Measurements from ENCODE around the gene SLC26A8. TPM values are rescaled to one million over a fixed set of nuclear protein-coding genes. Genes with fewer than 3 reads are reported as not detected.

Gene SLC26A8
- total and polyA plus RNA-seq, 8 donors = 0.30 to 1.5 (median 0.53) TPM; not detected in 1

DNA sequence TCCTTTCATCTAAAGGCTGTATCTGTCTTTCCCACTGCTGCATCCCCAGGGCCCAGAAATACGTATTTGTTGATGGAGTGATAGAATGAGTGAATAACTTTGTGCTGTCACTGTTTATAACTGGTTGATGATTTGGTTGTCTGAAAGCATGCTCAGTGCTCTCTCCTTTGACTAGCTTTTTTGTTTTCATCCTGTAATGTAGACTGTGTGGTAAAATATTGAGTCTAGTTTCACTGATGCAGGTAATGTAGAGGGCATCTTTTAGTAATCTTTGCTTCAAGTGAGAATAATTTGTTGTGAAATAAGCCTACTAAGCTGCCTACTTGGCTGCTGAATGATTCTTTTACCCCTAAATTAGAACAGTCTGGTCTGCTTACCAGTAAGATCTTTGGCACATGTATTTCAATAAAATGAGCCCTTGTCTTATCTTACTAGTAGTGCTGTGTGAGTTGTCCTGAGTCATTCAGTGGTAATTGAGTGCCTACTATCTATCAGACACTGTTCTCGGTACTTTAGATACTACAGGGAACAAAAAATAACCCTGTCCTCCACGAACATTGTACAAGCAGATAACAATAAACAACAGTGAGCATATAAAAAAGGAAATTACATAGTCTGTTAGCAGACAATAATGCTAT lies 43.1 kb upstream of the SLC26A8 start:
- Histone ChIP-seq H3K9me3 (no peaks in the 10 kb centered on the region), H3K4me3 (no peak overlapping the region), H3K27me3 (no peaks in the 10 kb centered on the region), H3K36me3 (peaks cover 0 to 3% of the 10 kb centered on the region in 2 donors), H3K27ac (peak overlapping the region in 1 of 2 donors; percentile 42), H3K4me1 (peaks cover 9 to 64% of the 10 kb centered on the region in 2 donors)
- ATAC-seq (peak; percentile 58), DNase-seq (no peak)
- intact Hi-C loops (cut with DNase I) = no loop called here
- TF ChIP-seq, protein P1, sequence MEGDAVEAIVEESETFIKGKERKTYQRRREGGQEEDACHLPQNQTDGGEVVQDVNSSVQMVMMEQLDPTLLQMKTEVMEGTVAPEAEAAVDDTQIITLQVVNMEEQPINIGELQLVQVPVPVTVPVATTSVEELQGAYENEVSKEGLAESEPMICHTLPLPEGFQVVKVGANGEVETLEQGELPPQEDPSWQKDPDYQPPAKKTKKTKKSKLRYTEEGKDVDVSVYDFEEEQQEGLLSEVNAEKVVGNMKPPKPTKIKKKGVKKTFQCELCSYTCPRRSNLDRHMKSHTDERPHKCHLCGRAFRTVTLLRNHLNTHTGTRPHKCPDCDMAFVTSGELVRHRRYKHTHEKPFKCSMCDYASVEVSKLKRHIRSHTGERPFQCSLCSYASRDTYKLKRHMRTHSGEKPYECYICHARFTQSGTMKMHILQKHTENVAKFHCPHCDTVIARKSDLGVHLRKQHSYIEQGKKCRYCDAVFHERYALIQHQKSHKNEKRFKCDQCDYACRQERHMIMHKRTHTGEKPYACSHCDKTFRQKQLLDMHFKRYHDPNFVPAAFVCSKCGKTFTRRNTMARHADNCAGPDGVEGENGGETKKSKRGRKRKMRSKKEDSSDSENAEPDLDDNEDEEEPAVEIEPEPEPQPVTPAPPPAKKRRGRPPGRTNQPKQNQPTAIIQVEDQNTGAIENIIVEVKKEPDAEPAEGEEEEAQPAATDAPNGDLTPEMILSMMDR (IDR thresholded peaks at IDR 0.05) = no peak

DNA sequence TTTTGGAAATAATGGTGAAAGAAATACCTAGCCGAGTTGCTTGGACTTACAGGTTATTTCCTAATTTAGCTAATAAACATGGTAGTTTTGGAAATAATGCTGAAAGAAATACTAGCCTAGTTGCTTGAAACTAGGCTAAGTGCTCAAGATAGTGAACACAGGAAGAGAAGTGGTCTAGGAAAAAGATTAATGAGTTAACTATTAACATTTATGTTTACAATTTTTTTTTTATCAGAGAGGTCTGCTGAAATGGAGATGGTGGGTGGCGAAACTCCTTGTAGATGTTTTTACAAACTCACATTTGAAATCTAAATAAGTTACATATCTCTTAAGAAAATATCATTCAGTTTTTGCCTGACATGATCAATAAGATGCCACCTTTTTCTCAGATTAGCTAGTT lies 42.4 kb upstream of the SLC26A8 start:
- H3K27ac ChIP-seq = peak overlapping the region in 1 of 2 donors; percentile 42

DNA sequence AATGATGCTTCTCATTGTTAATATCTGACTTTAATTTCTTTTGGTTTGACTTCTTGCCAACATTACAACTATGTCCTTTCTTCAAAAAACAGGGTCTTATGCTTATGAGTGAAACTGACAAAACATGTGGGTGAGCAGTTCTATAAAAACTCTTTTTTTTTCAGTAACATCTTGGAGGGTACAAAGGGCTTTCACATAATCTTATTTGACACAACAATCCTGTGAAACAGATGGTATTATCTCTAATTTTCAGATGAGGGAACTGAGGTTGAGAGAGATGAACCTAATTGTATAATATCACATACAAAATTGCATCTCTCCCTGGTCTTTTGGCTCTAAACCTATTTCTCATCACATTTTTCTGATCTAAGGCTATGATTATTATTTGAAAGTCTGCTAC lies 41.5 kb upstream of the SLC26A8 start:
- TF ChIP-seq, protein P1 (IDR thresholded peaks at IDR 0.05) = no peak

More for the DNA sequence above, 42.4 kb upstream of the SLC26A8 start:
- DNase-seq = no peak
- TF ChIP-seq, protein P1 (IDR thresholded peaks at IDR 0.05) = no peak
- peaks cover 9 to 57% of the 10 kb centered on the region in 2 donors for H3K4me1 ChIP-seq
- H3K4me3 ChIP-seq = no peak overlapping the region
- peaks cover 0 to 10% of the 10 kb centered on the region in 2 donors for H3K36me3 ChIP-seq
- H3K9me3 ChIP-seq = no peaks in the 10 kb centered on the region
- ATAC-seq = peak; percentile 17
- intact Hi-C loops (cut with DNase I) = no loop called here
- no peaks in the 10 kb centered on the region for H3K27me3 ChIP-seq

DNA sequence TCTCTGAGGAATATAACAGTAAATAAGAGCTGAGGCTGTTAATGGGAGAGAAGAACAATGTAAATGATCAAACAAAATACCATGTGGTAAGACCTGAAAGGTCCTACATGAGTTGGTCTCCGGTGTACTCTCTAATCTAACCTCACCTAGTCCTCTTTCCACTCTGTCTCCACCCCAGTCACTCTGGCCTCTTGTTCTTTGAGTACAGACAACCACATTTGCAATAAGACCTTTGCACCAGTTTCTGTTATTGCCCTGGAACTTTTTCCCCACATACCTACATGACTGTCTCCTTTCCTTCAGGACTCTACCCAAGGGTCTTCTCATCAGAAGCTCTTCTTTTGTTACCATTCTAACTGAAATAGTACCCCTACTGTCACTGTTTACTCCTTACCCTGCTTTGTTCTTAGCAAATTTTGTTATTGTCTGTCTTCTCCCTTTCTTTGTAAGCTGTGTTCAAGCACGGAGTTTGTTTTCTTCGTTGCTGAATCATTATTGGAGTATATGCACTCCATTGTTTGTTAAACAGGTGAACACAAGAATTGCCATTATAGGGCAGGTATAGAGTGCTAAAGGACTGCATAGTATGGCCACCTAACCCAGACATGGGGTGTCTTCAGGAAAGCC lies 40.4 kb upstream of the SLC26A8 start:
- no peak overlapping the region for H3K4me3 ChIP-seq
- H3K9me3 ChIP-seq = no peaks in the 10 kb centered on the region
- H3K27ac ChIP-seq = no peak overlapping the region
- TF ChIP-seq, protein P1 (IDR thresholded peaks at IDR 0.05) = no peak
- DNase-seq (no peak), ATAC-seq (no peak)
- H3K27me3 ChIP-seq = no peaks in the 10 kb centered on the region
- H3K4me1 ChIP-seq = peaks cover 9 to 54% of the 10 kb centered on the region in 2 donors
- peaks cover 0 to 18% of the 10 kb centered on the region in 2 donors for H3K36me3 ChIP-seq
- intact Hi-C loops (cut with DNase I) = no loop called here

More for the DNA sequence above, 41.5 kb upstream of the SLC26A8 start:
- no peaks in the 10 kb centered on the region for H3K9me3 ChIP-seq
- peaks cover 0 to 10% of the 10 kb centered on the region in 2 donors for H3K36me3 ChIP-seq
- H3K27me3 ChIP-seq = no peaks in the 10 kb centered on the region
- ATAC-seq (no peak), DNase-seq (no peak)
- H3K27ac ChIP-seq = no peak overlapping the region
- no peak overlapping the region for H3K4me3 ChIP-seq
- intact Hi-C loops (cut with DNase I) = no loop called here
- H3K4me1 ChIP-seq = peaks cover 9 to 56% of the 10 kb centered on the region in 2 donors

DNA sequence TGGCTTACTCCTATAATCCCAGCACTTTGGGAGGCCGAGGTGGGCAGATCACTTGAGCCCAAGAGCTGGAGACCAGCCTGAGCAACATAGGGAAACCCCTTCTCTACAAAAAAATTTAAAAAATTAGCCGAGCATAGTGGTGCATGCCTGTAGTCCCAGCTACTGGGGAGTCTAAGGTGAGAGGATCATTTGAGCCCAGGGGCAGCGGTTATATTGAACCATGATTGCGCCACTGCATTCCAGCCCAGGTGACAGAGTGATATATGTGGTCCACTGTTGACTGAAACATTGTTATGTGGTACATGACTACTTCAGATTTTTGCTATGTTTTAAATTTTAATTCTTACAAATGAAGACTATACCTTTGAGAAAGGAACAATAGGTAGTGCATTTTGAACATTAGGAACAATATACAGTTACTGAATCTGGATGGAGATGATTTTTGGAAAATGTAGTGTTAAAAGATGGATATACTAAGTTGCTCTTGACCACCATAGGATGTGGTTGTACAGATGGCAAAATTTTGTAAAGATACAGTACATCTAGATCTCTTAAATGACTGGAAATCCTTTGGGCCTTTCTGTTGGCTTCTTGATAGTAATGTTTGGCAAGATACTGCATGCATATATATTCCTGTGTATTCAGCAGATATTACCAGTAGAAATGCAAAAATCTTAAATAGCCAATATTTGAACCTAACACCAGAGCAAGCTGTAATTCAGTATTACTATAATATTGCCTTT lies 39.0 kb upstream of the SLC26A8 start:
- DNase-seq = no peak
- H3K4me1 ChIP-seq = peaks cover 6 to 43% of the 10 kb centered on the region in 2 donors
- no peak overlapping the region for H3K4me3 ChIP-seq
- intact Hi-C loops (cut with DNase I) = no loop called here
- TF ChIP-seq, protein P1 (IDR thresholded peaks at IDR 0.05) = no peak
- no peaks in the 10 kb centered on the region for H3K27me3 ChIP-seq
- H3K27ac ChIP-seq = no peak overlapping the region
- no peaks in the 10 kb centered on the region for H3K9me3 ChIP-seq
- no peak for ATAC-seq
- H3K36me3 ChIP-seq = peaks cover 0 to 31% of the 10 kb centered on the region in 2 donors
